ACC112 (cell line): ENCODE measurements around the gene BGN.

Experiments used
- H2AFZ ChIP-seq: fragments of 200-600 bp; sonication (generic); one replicate; pipeline ENCODE4 v1.6.0; 2017; ENCODE audit warnings: antibody characterized with exemption, low read length; ENCODE audit not compliant: unreplicated experiment
- H3K27ac ChIP-seq: fragments of 200-600 bp; sonication (generic); 2 replicates; pipeline ENCODE4 v1.5.1; 2014; ENCODE audit warnings: low read depth, mild to moderate bottlenecking, antibody characterized with exemption, low read length, moderate library complexity
- H3K27me3 ChIP-seq: fragments of 200-600 bp; sonication (generic); 2 replicates; pipeline ENCODE4 v1.6.1; 2014; ENCODE audit warnings: mild to moderate bottlenecking, antibody characterized with exemption, low read length, moderate library complexity, mixed read lengths; ENCODE audit not compliant: insufficient read depth
- H3K36me3 ChIP-seq: fragments of 200-600 bp; sonication (generic); 2 replicates; pipeline ENCODE4 v1.6.1; 2016; ENCODE audit warnings: mild to moderate bottlenecking, antibody characterized with exemption, low read length, moderate library complexity, mixed read lengths; ENCODE audit not compliant: insufficient read depth
- H3K4me1 ChIP-seq: fragments of 200-600 bp; sonication (generic); one replicate; pipeline ENCODE4 v1.6.1; 2016; ENCODE audit warnings: low read length, mixed read lengths; ENCODE audit not compliant: insufficient read depth, unreplicated experiment, control insufficient read depth
- H3K4me3 ChIP-seq: fragments of 200-600 bp; sonication (generic); 2 replicates; pipeline ENCODE4 v1.5.1; 2014; ENCODE audit warnings: mild to moderate bottlenecking, low read depth, low read length
- H3K79me2 ChIP-seq: fragments of 200-600 bp; sonication (generic); one replicate; pipeline ENCODE4 v1.6.0; 2016; ENCODE audit warnings: low read length; ENCODE audit not compliant: control insufficient read depth, unreplicated experiment, insufficient read depth

The BGN gene

GRCh38 chrX:153507484-153508178 lies 12.9 kb downstream of the BGN start:
- Histone ChIP-seq H2AFZ (no peak overlapping the region), H3K4me1 (no peaks in the 10 kb centered on the region), H3K27me3 (no peaks in the 10 kb centered on the region), H3K27ac (no peak overlapping the region), H3K4me3 (no peak overlapping the region), H3K79me2 (no peaks in the 10 kb centered on the region), H3K36me3 (no peaks in the 10 kb centered on the region)

- H3K27ac ChIP-seq: no peak overlapping the region
- H3K36me3 ChIP-seq: no peaks in the 10 kb centered on the region
- no peaks in the 10 kb centered on the region for H3K4me1 ChIP-seq
- H3K4me3 ChIP-seq: no peak overlapping the region
- no peaks in the 10 kb centered on the region for H3K79me2 ChIP-seq
- no peaks in the 10 kb centered on the region for H3K27me3 ChIP-seq
- no peak overlapping the region for H2AFZ ChIP-seq
Measured at GRCh38 chrX:153509592-153509991, 14.8 kb downstream of the BGN start.

- no peak overlapping the region for H3K27ac ChIP-seq
- H3K79me2 ChIP-seq: no peaks in the 10 kb centered on the region
- no peaks in the 10 kb centered on the region for H3K36me3 ChIP-seq
- H3K4me1 ChIP-seq: no peaks in the 10 kb centered on the region
- H3K27me3 ChIP-seq: no peaks in the 10 kb centered on the region
- H2AFZ ChIP-seq: no peak overlapping the region
- H3K4me3 ChIP-seq: no peak overlapping the region
Measured at GRCh38 chrX:153510383-153510782, 15.6 kb downstream of the BGN start.

GRCh38 chrX:153511784-153512500 lies 17.2 kb downstream of the BGN start:
- H3K4me3 ChIP-seq: no peak overlapping the region
- no peak overlapping the region for H2AFZ ChIP-seq
- H3K27me3 ChIP-seq: peaks cover 4% of the 10 kb centered on the region
- H3K79me2 ChIP-seq: no peaks in the 10 kb centered on the region
- H3K27ac ChIP-seq: no peak overlapping the region
- no peaks in the 10 kb centered on the region for H3K4me1 ChIP-seq
- H3K36me3 ChIP-seq: no peaks in the 10 kb centered on the region

GRCh38 chrX:153512501-153512893 lies 17.7 kb downstream of the BGN start:
- no peaks in the 10 kb centered on the region for H3K4me1 ChIP-seq
- H3K27ac ChIP-seq: no peak overlapping the region
- H3K36me3 ChIP-seq: no peaks in the 10 kb centered on the region
- no peak overlapping the region for H2AFZ ChIP-seq
- no peaks in the 10 kb centered on the region for H3K79me2 ChIP-seq
- H3K27me3 ChIP-seq: peaks cover 8% of the 10 kb centered on the region
- no peak overlapping the region for H3K4me3 ChIP-seq

GRCh38 chrX:153513265-153513664 lies 18.5 kb downstream of the BGN start:
- no peaks in the 10 kb centered on the region for H3K79me2 ChIP-seq
- H3K36me3 ChIP-seq: no peaks in the 10 kb centered on the region
- H3K4me1 ChIP-seq: no peaks in the 10 kb centered on the region
- peaks cover 11% of the 10 kb centered on the region for H3K27me3 ChIP-seq
- H2AFZ ChIP-seq: no peak overlapping the region
- H3K27ac ChIP-seq: no peak overlapping the region
- H3K4me3 ChIP-seq: no peak overlapping the region

GRCh38 chrX:153514259-153514658 lies 19.5 kb downstream of the BGN start:
- H3K4me1 ChIP-seq: no peaks in the 10 kb centered on the region
- no peak overlapping the region for H2AFZ ChIP-seq
- peaks cover 19% of the 10 kb centered on the region for H3K27me3 ChIP-seq
- H3K79me2 ChIP-seq: no peaks in the 10 kb centered on the region
- H3K36me3 ChIP-seq: no peaks in the 10 kb centered on the region
- H3K4me3 ChIP-seq: no peak overlapping the region
- H3K27ac ChIP-seq: no peak overlapping the region

GRCh38 chrX:153515435-153515834 lies 20.7 kb downstream of the BGN start:
- Histone ChIP-seq H3K27me3 (peaks cover 19% of the 10 kb centered on the region), H3K27ac (no peak overlapping the region), H2AFZ (no peak overlapping the region), H3K79me2 (no peaks in the 10 kb centered on the region), H3K36me3 (no peaks in the 10 kb centered on the region), H3K4me3 (no peak overlapping the region), H3K4me1 (peaks cover 5% of the 10 kb centered on the region)

- no peaks in the 10 kb centered on the region for H3K36me3 ChIP-seq
- H3K27ac ChIP-seq: no peak overlapping the region
- no peaks in the 10 kb centered on the region for H3K79me2 ChIP-seq
- H2AFZ ChIP-seq: no peak overlapping the region
- peaks cover 19% of the 10 kb centered on the region for H3K27me3 ChIP-seq
- H3K4me1 ChIP-seq: peaks cover 10% of the 10 kb centered on the region
- H3K4me3 ChIP-seq: no peak overlapping the region
Measured at GRCh38 chrX:153516073-153516472, 21.3 kb downstream of the BGN start.

GRCh38 chrX:153517423-153517822 lies 22.6 kb downstream of the BGN start, which contains the start of gene ATP2B3:
Gene ATP2B3, plus strand, starts transcription at chrX:153517642. Its CDS starts 18,606 bp downstream, at chrX:153536248.
- no peak within 1 kb of the TSS for H3K4me3 ChIP-seq
- H3K4me1 ChIP-seq: peaks cover 16% of the 10 kb centered on the region
- H3K79me2 ChIP-seq: no peaks in the 10 kb centered on the region
- no peak within 1 kb of the TSS for H3K27ac ChIP-seq
- H2AFZ ChIP-seq: no peak within 1 kb of the TSS
- H3K36me3 ChIP-seq: no peaks in the 10 kb centered on the region
- H3K27me3 ChIP-seq: peaks cover 19% of the 10 kb centered on the region
